Measurements from ENCODE around the gene KDM4F. TPM values are rescaled to one million over a fixed set of nuclear protein-coding genes. Genes with fewer than 3 reads are reported as not detected.

KDM4F gene
- total and polyA plus RNA-seq, 2 donors (not counting 3 experiments of a cell fraction or from before 2014, with no cell fraction given): not detected

- Histone ChIP-seq H3K79me2 (ENCODE audit: control insufficient read depth, insufficient read depth, low read length) (no peaks in the 10 kb centered on the region), H3K27ac (ENCODE audit: insufficient read depth, low read depth, low read length) (no peak overlapping the region), H4K20me1 (replicated peaks; ENCODE audit: control insufficient read depth, extremely low read depth, insufficient read depth, low read length) (no peaks in the 10 kb centered on the region), H3K9me1 (replicated peaks; ENCODE audit: control insufficient read depth, extremely low read depth, insufficient read depth, low read length) (no peaks in the 10 kb centered on the region), H3K27me3 (ENCODE audit: control insufficient read depth in 2 of 2, insufficient read depth in 2 of 2, low read length in 2 of 2) (no peaks in the 10 kb centered on the region), H3K4me3 (replicated peaks in 1 of 3; ENCODE audit: insufficient read depth in 1 of 3, low read depth in 1 of 3, low read length in 3 of 3) (no peak overlapping the region), H3K4me1 (ENCODE audit: control insufficient read depth, extremely low read depth, insufficient read depth, low read length) (no peaks in the 10 kb centered on the region), H3K9me3 (replicated peaks; ENCODE audit: control insufficient read depth, insufficient read depth, low read length) (no peaks in the 10 kb centered on the region), H3K4me2 (ENCODE audit: insufficient read depth, low read length) (no peak overlapping the region), H2AFZ (ENCODE audit: low read depth, low read length) (no peak overlapping the region), H3K36me3 (ENCODE audit: control insufficient read depth in 2 of 2, extremely low read depth in 1 of 2, insufficient read depth in 2 of 2, low read length in 2 of 2) (no peaks in the 10 kb centered on the region), H3K9ac (replicated peaks; ENCODE audit: extremely low read depth, insufficient read depth, low read length) (no peak overlapping the region)
- intact Hi-C loops (cut with micrococcal nuclease): no loop called here
- dilution Hi-C loops (cut with MboI; ENCODE audit: extremely low pct_ligation_motif_present, low sequenced_read_pairs): no loop called here
- DNase-seq (ENCODE audit: low read depth, low spot score) (no peak), FAIRE-seq (no peak)
- ChIA-PET CTCF (no interaction called here), POLR2A (no interaction called here)
- no TSS peak for BruUV-seq (replicated peaks)
- TF ChIP-seq FOS (IDR thresholded peaks at IDR 0.05; ENCODE audit: borderline replicate concordance, insufficient read depth, low read length): no peak
- no peak for TF ChIP-seq MYC (IDR thresholded peaks at IDR 0.05; ENCODE audit: low read depth, low read length)
- TF ChIP-seq JUN (IDR thresholded peaks at IDR 0.05; ENCODE audit: borderline replicate concordance, insufficient read depth, insufficient read length, low read depth): no peak
- no peak for TF ChIP-seq POLR2A (IDR thresholded peaks at IDR 0.05; ENCODE audit: low read depth, low read length)
- TF ChIP-seq POLR2AphosphoS5 (IDR thresholded peaks at IDR 0.05; ENCODE audit: insufficient read depth, low read depth, low read length): no peak
- TF ChIP-seq EZH2 (IDR thresholded peaks at IDR 0.05; ENCODE audit: borderline replicate concordance, low read depth, low read length, severe bottlenecking): no peak
- no peak for TF ChIP-seq CTCF (IDR thresholded peaks at IDR 0.05; ENCODE audit: extremely low read depth in 1 of 2, insufficient read depth in 1 of 2, low read depth in 1 of 2, low read length in 2 of 2)
- TF ChIP-seq GATA2 (IDR thresholded peaks at IDR 0.05; ENCODE audit: insufficient read depth, insufficient read length, low read depth, low read length): no peak
- TF ChIP-seq MAX (IDR thresholded peaks at IDR 0.05; ENCODE audit: insufficient read depth, insufficient read length): no peak
Measured at GRCh38 chr11:95035316-95035715, 13.9 kb upstream of the KDM4F start.

Measured in endothelial cell of umbilical vein (primary cell).